SK-N-SH (cell line): Measurements from ENCODE around the gene ROR2. TPM values are rescaled to one million over a fixed set of nuclear protein-coding genes. Genes with fewer than 3 reads are reported as not detected.

Experiments used
- CTCF ChIA-PET: fragments of 300-600, 350-600 bp; formaldehyde crosslinking; extraction: SDS; loops from one replicate; lab custom pipeline; 2021; lab: Yijun Ruan, JAX
- POLR2A ChIA-PET: fragments of 350-600 bp; sonication (Branson Sonifier 250); formaldehyde crosslinking; extraction: SDS; loops from one replicate; lab custom pipeline; 2020; ENCODE audit warnings: antibody characterized with exemption, inconsistent platforms; lab: Yijun Ruan, JAX
- DNase-seq: peaks from one replicate; pipeline ENCODE4 v3.0.0; 2012
- H2AFZ ChIP-seq: fragments of 200-600 bp; sonication (generic); 2 replicates; pipeline ENCODE4 v1.8.1; 2016; ENCODE audit warnings: antibody characterized with exemption, mild to moderate bottlenecking, low read depth
- H3F3A ChIP-seq: fragments of 200-600 bp; sonication (generic); replicated peaks from 2 replicates; pipeline ENCODE3; 2016; ENCODE audit warnings: antibody characterized with exemption, mild to moderate bottlenecking; ENCODE audit not compliant: insufficient read depth
- H3K27ac ChIP-seq, 2 experiments: fragments of 200-500 bp in 1 of 2; fragments of 200-600 bp in 1 of 2; sonication (Bioruptor generic) in 1 of 2; sonication (generic), shearing (Covaris generic) in 1 of 2; 2 replicates each; pipeline versions ENCODE4 v1.5.1 to v1.6.1; 2014 to 2016; ENCODE audit warnings: low read depth in 2 of 2, inconsistent platforms in 1 of 2, low read length in 1 of 2, mild to moderate bottlenecking in 1 of 2, mixed read lengths in 1 of 2
- H3K27me3 ChIP-seq: fragments of 200-600 bp; sonication (generic), shearing (Covaris generic); 2 replicates; pipeline ENCODE4 v1.6.1; 2016; ENCODE audit warnings: mixed run types; ENCODE audit not compliant: insufficient read depth
- H3K36me3 ChIP-seq, 2 experiments: fragments of 200-500 bp in 1 of 2; fragments of 200-600 bp in 1 of 2; sonication (Bioruptor generic) in 1 of 2; sonication (generic) in 1 of 2; replicated peaks in 1 of 2; 2 replicates each; pipeline versions ENCODE3 to v1.5.1; 2014 to 2016; ENCODE audit warnings: low read length in 1 of 2, mild to moderate bottlenecking in 1 of 2; ENCODE audit not compliant: insufficient read depth in 2 of 2, control insufficient read depth in 1 of 2
- H3K4me1 ChIP-seq, 2 experiments: fragments of 200-500 bp in 1 of 2; fragments of 200-600 bp in 1 of 2; sonication (Bioruptor generic) in 1 of 2; sonication (generic), shearing (Covaris generic) in 1 of 2; 2 replicates each; pipeline versions ENCODE4 v1.5.1 to v1.6.1; 2014 to 2016; ENCODE audit warnings: low read depth in 1 of 2, low read length in 1 of 2, mixed run types in 1 of 2; ENCODE audit not compliant: insufficient read depth in 2 of 2, control insufficient read depth in 1 of 2
- H3K4me2 ChIP-seq: fragments of 200-600 bp; sonication (generic), shearing (Covaris generic); 2 replicates; pipeline ENCODE4 v1.6.1; 2017; ENCODE audit warnings: mixed run types
- H3K4me3 ChIP-seq, 2 experiments: fragments of 200-500 bp in 1 of 2; fragments of 200-600 bp in 1 of 2; sonication (Bioruptor generic) in 1 of 2; sonication (generic), shearing (Covaris generic) in 1 of 2; 2 replicates each; pipeline versions ENCODE4 v1.5.1 to v1.8.1; 2014 to 2016; ENCODE audit warnings: low read depth in 2 of 2, inconsistent platforms in 1 of 2, low read length in 1 of 2, mild to moderate bottlenecking in 1 of 2, mixed read lengths in 1 of 2, moderate library complexity in 1 of 2
- H3K79me2 ChIP-seq: fragments of 200-600 bp; sonication (generic); 2 replicates; pipeline ENCODE4 v1.8.1; 2017; ENCODE audit warnings: mild to moderate bottlenecking; ENCODE audit not compliant: insufficient read depth
- H3K9ac ChIP-seq: fragments of 200-600 bp; sonication (generic); 2 replicates; pipeline ENCODE4 v1.6.1; 2017; ENCODE audit warnings: mixed run types
- H3K9me2 ChIP-seq: fragments of 200-600 bp; sonication (generic); 2 replicates; pipeline ENCODE4 v1.6.1; 2017; ENCODE audit warnings: mixed run types
- H3K9me3 ChIP-seq: fragments of 200-600 bp; sonication (generic); 2 replicates; pipeline ENCODE4 v1.6.1; 2017; ENCODE audit warnings: mixed run types, mild to moderate bottlenecking, moderate library complexity
- H4K20me1 ChIP-seq: fragments of 200-600 bp; sonication (generic); 2 replicates; pipeline ENCODE4 v1.6.1; 2017; ENCODE audit warnings: mild to moderate bottlenecking, mixed run types; ENCODE audit not compliant: insufficient read depth
- ELF1 ChIP-seq: IDR thresholded peaks from 2 replicates; pipeline ENCODE4 v1.4.0; 2012
- EP300 ChIP-seq, 2 experiments: IDR thresholded peaks; 2 replicates each; pipeline versions ENCODE4 v1.4.0 to v1.6.1; 2012; ENCODE audit warnings: borderline replicate concordance in 1 of 2, low read depth in 1 of 2, low read length in 1 of 2
- FOSL2 ChIP-seq: IDR thresholded peaks from 2 replicates; pipeline ENCODE4 v1.4.0; 2012; ENCODE audit warnings: low read depth, mild to moderate bottlenecking, moderate library complexity, borderline replicate concordance
- FOXJ3 ChIP-seq: sonication (generic); formaldehyde crosslinking; IDR thresholded peaks from 2 replicates; pipeline ENCODE4 v1.5.1; 2020; ENCODE audit warnings: mild to moderate bottlenecking, missing genetic modification reagents
- GATA2 ChIP-seq: sonication (generic); formaldehyde crosslinking; IDR thresholded peaks from 2 replicates; pipeline ENCODE4 v1.5.0; 2020; ENCODE audit warnings: mild to moderate bottlenecking, missing genetic modification reagents
- MEF2A ChIP-seq: IDR thresholded peaks from 2 replicates; pipeline ENCODE4 v1.4.0; 2012; ENCODE audit warnings: low read depth, borderline replicate concordance
- NRF1 ChIP-seq: IDR thresholded peaks from 2 replicates; pipeline ENCODE4 v1.6.1; 2012; ENCODE audit warnings: low read depth, mild to moderate bottlenecking, low read length
- POLR2AphosphoS5 ChIP-seq: IDR thresholded peaks from 2 replicates; pipeline ENCODE4 v1.6.1; 2012; ENCODE audit warnings: low read depth, low read length
- RXRA ChIP-seq: IDR thresholded peaks from 2 replicates; pipeline ENCODE4 v1.4.0; 2012; ENCODE audit warnings: low read depth, mild to moderate bottlenecking, borderline replicate concordance
- TEAD4 ChIP-seq: IDR thresholded peaks from 2 replicates; pipeline ENCODE4 v1.4.0; 2012; ENCODE audit warnings: mild to moderate bottlenecking, borderline replicate concordance; ENCODE audit not compliant: insufficient read depth
- YY1 ChIP-seq: IDR thresholded peaks from 2 replicates; pipeline ENCODE4 v1.4.0; 2012; ENCODE audit warnings: low read depth, mild to moderate bottlenecking
- WGBS: methylation state at CpG from one replicate; pipeline ENCODE4 v1.1.6; 2017; ENCODE audit warnings: low lambda C conversion rate; 5-methylcytosine and 5-hydroxymethylcytosine counted together
- polyA plus RNA-seq, 3 experiments: library from polyadenylated mRNA; depleted of rRNA; stranded (reverse); fragments of >200 nt; gene quantifications; 2 replicates each; pipeline ENCODE4 v1.2.3, GENCODE V29; 2012
- TF ChIP-seq, protein P1 (sequence below): fragments of 200-600 bp; sonication (generic); IDR thresholded peaks from 2 replicates; pipeline ENCODE4 v1.6.1; 2017; ENCODE audit warnings: antibody characterized with exemption, mild to moderate bottlenecking, moderate library complexity
- TF ChIP-seq, protein P2 (sequence below): IDR thresholded peaks from 2 replicates; pipeline ENCODE4 v1.4.0; 2012; ENCODE audit warnings: low read depth
- TF ChIP-seq, protein P3 (sequence below): IDR thresholded peaks from 2 replicates; pipeline ENCODE4 v1.4.0; 2012; ENCODE audit warnings: low read depth, borderline replicate concordance

ROR2 gene
- polyA plus RNA-seq, 1 of the 3 experiments (the other 2 are of a cell fraction) = 0.43 TPM

DNA sequence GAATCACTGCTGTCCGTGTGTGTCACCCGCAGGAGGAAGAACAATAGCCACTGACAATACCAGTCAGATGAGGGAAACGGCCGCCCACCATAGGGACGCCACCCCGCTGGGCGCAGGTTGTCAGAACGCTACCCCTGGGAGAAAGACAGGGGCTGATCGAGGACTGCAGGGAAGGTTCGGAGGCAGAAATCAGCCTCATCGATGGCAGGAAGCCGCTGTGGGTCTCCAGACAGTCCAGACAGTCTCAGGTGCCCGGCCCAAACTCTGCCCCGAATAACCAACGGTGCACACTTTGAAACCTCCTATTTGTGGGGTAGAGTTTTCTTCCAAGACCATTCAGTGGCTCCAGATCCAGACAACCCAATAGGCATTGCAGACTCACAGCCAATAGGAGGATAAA is 181.5 kb downstream of the ROR2 start (continued):
- TF ChIP-seq, protein P1, sequence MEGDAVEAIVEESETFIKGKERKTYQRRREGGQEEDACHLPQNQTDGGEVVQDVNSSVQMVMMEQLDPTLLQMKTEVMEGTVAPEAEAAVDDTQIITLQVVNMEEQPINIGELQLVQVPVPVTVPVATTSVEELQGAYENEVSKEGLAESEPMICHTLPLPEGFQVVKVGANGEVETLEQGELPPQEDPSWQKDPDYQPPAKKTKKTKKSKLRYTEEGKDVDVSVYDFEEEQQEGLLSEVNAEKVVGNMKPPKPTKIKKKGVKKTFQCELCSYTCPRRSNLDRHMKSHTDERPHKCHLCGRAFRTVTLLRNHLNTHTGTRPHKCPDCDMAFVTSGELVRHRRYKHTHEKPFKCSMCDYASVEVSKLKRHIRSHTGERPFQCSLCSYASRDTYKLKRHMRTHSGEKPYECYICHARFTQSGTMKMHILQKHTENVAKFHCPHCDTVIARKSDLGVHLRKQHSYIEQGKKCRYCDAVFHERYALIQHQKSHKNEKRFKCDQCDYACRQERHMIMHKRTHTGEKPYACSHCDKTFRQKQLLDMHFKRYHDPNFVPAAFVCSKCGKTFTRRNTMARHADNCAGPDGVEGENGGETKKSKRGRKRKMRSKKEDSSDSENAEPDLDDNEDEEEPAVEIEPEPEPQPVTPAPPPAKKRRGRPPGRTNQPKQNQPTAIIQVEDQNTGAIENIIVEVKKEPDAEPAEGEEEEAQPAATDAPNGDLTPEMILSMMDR = no peak
- TF ChIP-seq, protein P2, sequence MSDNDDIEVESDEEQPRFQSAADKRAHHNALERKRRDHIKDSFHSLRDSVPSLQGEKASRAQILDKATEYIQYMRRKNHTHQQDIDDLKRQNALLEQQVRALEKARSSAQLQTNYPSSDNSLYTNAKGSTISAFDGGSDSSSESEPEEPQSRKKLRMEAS = no peak
- TF ChIP-seq YY1 (no peak), NRF1 (no peak)

DNA sequence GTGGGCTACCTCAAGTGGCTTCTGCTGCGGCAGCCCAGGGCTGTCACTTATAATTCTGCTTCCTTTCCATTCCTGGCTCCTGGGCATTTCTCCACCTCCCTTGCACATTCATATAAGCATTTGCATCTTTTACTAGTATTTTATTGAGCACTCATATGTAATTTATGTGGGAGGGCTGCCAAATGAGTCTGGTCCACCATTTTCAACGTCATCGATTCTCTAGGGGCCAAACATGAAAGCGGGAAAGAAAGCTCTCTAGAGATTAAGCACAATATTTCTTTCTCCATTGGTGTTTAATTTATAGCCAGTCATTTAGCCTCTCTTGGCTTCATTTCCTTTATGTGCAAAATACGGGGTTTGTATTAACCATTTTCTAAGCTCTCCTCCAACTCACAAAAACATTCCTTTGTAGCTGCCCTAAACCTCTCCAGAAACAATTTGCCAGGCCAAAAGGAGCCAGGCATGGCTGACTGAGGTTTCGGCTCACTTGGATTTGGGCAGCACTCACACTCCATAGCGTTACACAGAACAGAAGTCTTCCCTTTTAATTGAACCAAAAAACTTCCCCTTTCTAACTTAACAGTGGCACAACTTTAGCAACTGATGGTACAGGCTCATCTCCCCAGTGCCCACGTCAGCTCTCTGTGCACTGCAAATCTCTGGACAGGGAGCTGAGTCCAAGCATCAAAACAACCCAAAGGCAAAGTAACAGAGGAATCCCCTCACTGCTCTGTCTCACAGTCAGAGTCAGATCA is 183.5 kb downstream of the ROR2 start:
- Histone ChIP-seq H3K4me2 (no peak overlapping the region), H3K36me3 (no peaks in the 10 kb centered on the region), H3K9me3 (no peaks in the 10 kb centered on the region), H2AFZ (no peak overlapping the region), H3K27me3 (no peaks in the 10 kb centered on the region), H3K9ac (no peak overlapping the region), H3K27ac (no peak overlapping the region), H3K9me2 (no peaks in the 10 kb centered on the region), H3K4me3 (no peak overlapping the region), H4K20me1 (no peaks in the 10 kb centered on the region), H3K4me1 (no peaks in the 10 kb centered on the region; a peak in 2 of 4 replicates), H3K79me2 (no peaks in the 10 kb centered on the region), H3F3A (no peaks in the 10 kb centered on the region)
- 54% methylated on average over 8 of the region's 8 CpGs for WGBS
- ChIA-PET CTCF (interaction anchor here (0.7 to 30.4 kb wide), 5 partner anchors 8 to 185 kb away, joined by 3 to 495 read pairs (median 3); partner anchors contain the start of gene ROR2), POLR2A (no interaction called here)
- no peak for DNase-seq
- TF ChIP-seq, protein P1 = no peak
- TF ChIP-seq TEAD4 = no peak
- TF ChIP-seq, protein P3, sequence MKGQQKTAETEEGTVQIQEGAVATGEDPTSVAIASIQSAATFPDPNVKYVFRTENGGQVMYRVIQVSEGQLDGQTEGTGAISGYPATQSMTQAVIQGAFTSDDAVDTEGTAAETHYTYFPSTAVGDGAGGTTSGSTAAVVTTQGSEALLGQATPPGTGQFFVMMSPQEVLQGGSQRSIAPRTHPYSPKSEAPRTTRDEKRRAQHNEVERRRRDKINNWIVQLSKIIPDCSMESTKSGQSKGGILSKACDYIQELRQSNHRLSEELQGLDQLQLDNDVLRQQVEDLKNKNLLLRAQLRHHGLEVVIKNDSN = no peak
- TF ChIP-seq FOXJ3 (CRISPR knock-in tag) = no peak
- no peak for TF ChIP-seq MEF2A
- no peak for TF ChIP-seq EP300 (IDR thresholded peaks at IDR 0.05; ENCODE audit: borderline replicate concordance in 1 of 2, low read depth in 1 of 2, low read length in 1 of 2)
- TF ChIP-seq GATA2 (CRISPR knock-in tag) = no peak
- no peak for TF ChIP-seq ELF1
- TF ChIP-seq RXRA = no peak
- TF ChIP-seq YY1 = no peak
- no peak for TF ChIP-seq FOSL2
- no peak for TF ChIP-seq POLR2AphosphoS5
